Uterus (tissue), 2 donors: ENCODE results near the gene SCGB2B2.

Experiments
- POLR2A ChIP-seq, 2 donors: fragments of 450-650 bp; IDR thresholded peaks; one replicate each; pipeline ENCODE4 v1.6.1; 2016; ENCODE audit warnings: antibody characterized with exemption in 2 of 2, mild to moderate bottlenecking in 1 of 2, moderate library complexity in 1 of 2
- TF ChIP-seq, protein P1 (sequence below), 4 experiments: fragments of 200-600 bp in 2 of 4; fragments of 450-650 bp in 2 of 4; sonication (generic) in 2 of 4; IDR thresholded peaks; one replicate each; pipeline ENCODE4 v1.5.1; 2016 to 2019; ENCODE audit warnings: antibody characterized with exemption in 4 of 4, mild to moderate bottlenecking in 2 of 4, moderate library complexity in 1 of 4

DNA sequence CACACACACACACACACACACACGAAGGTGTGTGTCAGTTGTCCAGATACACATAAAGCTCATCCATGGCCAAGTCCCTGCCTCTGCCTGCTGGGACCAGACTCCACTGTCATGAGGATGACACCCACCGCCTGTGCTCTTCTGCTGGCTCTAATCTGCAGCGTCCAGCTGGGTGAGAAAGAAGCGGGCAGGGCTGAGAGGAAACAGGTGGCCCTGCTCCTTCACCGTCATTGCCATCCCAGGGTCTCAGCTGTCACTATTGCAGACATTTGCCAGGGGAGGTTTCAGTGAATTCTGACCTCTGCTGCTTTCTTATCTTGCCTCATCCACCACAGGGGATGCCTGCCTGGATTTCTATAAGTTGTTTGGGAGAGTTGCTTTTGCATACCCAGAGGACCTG is 31.4 kb downstream of the SCGB2B2 start:
- no peak for TF ChIP-seq POLR2A (IDR thresholded peaks at IDR 0.05)
- TF ChIP-seq, protein P1, sequence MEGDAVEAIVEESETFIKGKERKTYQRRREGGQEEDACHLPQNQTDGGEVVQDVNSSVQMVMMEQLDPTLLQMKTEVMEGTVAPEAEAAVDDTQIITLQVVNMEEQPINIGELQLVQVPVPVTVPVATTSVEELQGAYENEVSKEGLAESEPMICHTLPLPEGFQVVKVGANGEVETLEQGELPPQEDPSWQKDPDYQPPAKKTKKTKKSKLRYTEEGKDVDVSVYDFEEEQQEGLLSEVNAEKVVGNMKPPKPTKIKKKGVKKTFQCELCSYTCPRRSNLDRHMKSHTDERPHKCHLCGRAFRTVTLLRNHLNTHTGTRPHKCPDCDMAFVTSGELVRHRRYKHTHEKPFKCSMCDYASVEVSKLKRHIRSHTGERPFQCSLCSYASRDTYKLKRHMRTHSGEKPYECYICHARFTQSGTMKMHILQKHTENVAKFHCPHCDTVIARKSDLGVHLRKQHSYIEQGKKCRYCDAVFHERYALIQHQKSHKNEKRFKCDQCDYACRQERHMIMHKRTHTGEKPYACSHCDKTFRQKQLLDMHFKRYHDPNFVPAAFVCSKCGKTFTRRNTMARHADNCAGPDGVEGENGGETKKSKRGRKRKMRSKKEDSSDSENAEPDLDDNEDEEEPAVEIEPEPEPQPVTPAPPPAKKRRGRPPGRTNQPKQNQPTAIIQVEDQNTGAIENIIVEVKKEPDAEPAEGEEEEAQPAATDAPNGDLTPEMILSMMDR (IDR thresholded peaks at IDR 0.05), result no peak
